GM19452 (cell line): ENCODE data around the gene TAF6.

ENCODE experiments used
- ATAC-seq: cut with Tn5 transposase; IDR thresholded peaks from one replicate; pipeline ENCODE4 v1.9.1; 2021; ENCODE audit not compliant: unreplicated experiment

Gene TAF6

DNA sequence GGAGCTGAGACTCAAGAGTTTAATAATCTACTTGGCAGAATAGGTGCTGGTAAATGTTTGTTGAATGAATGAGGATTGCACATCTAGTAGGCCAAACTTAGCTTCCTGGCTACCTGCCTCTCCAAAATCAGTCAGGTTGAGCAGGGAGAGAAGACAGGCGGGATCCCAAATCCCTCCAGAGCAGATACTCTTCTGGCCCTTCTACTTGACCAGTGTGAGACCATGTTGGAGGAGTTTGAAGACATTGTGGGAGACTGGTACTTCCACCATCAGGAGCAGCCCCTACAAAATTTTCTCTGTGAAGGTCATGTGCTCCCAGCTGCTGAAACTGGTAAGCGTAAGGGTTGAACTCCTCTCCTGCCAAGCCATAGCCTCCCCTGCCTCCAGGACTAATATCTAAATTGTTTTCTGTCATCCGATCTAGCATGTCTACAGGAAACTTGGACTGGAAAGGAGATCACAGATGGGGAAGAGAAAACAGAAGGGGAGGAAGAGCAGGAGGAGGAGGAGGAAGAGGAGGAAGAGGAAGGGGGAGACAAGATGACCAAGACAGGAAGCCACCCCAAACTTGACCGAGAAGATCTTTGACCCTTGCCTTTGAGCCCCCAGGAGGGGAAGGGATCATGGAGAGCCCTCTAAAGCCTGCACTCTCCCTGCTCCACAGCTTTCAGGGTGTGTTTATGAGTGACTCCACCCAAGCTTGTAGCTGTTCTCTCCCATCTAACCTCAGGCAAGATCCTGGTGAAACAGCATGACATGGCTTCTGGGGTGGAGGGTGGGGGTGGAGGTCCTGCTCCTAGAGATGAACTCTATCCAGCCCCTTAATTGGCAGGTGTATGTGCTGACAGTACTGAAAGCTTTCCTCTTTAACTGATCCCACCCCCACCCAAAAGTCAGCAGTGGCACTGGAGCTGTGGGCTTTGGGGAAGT is 5.4 kb upstream of the TAF6 start:
- no peak for ATAC-seq

DNA sequence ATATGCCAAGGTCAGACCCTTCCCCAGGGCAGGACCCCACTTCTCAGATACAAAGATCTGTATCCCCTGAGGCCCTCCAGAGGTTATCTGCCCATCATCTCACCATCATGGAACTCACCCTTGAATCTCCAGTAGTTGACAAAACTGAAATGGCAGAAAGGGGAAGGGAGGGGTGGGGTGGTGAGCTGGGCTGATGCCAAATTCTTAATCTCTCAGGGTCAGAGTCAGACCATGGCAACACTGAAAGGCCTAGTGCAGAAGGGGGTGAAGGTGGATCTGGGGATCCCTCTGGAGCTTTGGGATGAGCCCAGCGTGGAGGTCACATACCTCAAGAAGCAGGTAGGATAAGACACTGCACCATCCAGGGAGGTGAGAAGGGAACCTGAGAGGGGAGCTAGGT is 3.4 kb upstream of the TAF6 start:
- no peak for ATAC-seq

DNA sequence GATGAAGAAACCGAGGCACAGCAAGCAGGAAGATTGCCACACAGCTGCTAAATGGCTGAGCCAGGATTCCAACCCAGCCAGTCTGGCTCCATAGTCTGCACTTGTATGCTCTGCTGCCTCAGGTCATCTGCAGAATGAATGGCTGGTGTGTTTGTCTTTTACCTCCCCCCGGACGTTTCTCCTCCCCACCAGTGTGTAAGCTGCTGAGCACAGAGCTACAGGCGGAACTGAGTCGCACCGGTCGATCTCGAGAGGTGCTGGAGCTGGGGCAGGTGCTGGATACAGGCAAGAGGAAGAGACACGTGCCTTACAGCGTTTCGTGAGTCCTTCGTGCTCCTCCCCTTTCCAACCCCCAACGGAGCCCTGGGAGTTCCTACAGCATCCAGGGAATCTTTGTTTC is 2.9 kb upstream of the TAF6 start:
- ATAC-seq: no peak

DNA sequence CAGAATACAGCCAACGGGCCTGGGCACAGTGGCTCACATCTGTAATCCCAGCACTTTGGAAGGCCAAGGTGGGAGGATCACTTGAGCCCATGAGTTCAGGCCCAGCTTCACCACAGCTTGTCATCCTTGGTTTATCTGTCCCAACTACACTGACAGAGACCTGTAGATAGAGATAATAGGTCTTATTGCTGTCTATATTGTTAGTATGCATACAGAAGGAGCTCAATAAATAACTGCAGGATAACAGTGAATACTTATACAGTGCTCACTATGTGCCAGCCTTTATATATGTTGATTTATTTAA is 1.5 kb upstream of the TAF6 start:
- no peak for ATAC-seq

DNA sequence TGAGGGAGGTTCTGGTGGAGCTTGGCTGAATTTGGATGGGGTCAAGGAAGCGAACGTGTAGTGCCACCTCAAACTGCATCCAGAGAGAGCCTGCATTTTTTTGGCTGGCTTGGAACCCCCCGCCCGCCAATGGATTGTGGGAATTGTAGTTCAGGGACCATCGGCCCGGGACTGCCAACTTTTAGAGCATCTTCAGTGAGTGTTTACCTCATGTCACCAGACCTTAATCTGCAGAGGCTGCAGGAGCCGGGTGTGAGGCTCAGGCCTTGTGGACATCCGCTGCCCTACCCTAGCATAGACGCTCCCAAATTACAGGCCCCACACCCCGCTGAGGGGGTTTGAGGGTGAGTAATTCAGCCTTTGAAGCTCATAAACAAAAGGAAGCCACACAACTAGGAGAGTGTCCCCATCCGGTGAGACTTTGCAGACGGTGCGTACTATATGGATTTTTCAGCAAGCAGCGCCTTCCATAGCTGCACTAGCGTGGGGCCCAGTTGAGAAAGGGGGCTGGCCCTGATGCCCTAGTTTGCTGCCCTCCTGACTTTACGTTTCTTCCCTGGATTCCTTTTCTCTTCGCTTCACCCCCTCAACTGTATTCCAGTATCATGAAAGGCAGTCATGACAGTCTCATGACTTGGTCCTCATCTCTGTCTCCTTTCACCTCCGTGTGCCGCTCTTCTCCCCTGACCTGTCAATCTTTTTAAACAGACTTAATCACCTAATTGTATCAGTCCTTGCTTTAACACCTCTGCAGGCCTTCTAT is 993 bp upstream of the TAF6 start:
- peak; percentile 40 for ATAC-seq

DNA sequence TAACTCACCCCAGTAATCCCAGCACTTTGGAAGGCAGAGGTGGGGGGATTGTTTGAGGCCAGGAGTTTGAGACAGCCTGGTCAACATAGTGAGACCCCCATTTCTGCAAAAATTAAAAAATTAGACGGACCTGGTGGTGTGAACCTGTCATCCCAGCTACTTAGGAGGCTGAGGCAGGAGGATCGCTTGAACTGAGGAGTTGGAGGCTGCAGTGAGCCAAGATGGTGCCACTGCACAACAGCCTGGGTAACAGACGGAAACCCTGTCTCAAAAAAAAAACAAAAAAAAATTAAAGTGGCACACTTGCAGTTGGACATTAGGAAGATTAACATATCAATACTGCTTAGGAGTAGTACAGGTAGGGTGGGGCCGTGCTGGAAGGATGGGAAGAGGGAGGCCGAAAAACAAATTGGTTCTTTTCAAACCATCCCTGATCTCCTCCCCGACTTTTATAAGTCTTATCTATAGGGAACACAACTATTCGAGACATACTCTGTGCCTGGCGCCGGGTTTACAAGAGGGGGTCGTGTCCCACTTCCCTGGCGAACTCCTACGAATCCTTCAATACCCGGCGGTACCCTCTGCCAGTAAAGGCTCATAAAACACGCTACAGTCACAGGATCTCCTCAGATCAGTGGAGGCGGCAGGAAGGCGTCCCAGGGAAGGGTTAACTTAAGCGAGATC is 628 bp downstream of the TAF6 start:
- no peak for ATAC-seq

DNA sequence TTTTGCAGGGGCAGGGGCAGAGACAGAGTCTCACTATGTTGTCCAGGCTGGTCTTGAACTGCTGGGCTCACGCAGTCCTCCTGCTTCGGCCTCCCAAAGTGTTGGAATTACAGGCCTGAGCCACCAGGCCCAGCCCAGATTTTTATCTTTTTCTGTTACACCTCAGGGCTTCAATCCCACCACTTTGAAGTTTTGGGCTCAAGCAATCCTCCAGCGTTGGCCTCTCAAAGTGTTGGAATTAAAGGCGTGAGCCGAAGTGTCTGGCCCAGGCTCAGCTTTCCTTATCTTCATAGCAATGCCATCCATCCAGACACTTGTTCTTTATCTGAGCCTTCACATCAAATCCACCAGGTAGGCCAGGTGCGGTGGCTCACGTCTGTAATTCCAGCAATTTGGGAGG is 4.1 kb downstream of the TAF6 start:
- ATAC-seq: no peak

DNA sequence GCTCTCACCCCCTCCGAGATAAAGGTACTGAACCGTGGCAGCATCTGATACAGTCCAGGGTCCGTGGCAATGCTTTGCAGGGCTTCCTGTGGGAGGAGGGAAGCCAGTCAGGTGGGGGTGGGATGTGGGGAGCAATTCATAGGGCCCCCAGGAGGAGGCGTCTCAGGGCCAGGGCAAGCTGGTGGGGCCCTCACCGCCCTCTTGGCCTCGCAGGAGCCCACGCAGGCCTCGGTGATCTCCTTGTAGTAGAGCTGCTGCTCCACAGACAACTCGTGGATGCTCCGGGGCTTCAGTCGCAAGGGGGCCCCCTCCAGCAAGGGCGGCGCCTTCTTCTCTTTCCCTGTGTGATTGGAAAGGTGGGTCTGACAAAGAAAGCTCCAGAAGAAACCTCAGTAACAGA is 7.2 kb downstream of the TAF6 start:
- no peak for ATAC-seq

DNA sequence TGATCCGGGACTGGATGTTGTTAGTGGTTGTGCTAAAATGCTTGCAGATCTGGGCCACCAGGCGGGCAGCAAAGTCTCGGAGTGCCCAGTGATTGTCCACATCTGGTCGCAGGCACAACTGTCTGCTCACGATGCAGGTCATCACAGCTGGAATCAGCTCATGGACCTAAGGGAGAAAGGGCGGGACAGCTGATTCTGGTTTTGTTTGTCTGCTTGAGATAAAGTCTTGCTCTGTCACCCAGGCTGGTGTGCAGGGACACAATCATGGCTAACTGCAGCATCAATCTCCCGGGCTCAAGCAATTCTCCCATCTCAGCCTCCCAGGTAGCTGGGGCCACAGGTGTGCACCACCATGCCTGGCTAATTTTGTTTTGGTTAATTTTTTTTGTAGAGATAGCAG is 8.0 kb downstream of the TAF6 start:
- ATAC-seq: no peak

DNA sequence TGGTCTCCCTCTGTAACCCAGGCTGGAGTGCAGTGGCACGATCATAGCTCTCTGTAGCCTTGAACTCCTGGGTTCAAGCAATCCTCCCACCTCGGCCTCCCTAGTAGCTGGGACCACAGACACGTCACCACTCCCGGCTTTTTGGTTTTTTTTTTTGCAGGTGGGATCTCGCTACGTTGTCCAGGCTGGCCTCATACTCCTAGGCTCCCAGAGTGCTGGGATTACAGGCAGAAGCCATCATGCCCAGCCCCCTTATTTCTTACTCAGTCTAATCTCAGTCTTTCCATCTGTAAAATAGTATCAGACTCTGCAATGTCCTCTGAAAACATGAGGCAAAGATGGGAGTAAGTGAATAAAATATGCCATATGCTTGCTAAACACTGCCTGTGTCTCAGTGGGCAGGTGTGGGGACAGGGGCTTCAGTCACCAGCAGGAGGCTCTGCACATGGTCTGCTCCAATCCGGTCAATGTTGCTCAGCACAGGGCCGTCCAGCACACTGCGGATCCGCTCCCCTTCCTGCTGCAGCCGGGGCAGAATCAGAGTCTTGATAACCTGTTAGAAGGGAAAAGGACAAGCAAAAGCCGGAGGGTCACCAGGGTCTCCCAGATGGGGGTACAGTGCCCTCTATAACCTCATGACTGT is 9.5 kb downstream of the TAF6 start:
- ATAC-seq: no peak

DNA sequence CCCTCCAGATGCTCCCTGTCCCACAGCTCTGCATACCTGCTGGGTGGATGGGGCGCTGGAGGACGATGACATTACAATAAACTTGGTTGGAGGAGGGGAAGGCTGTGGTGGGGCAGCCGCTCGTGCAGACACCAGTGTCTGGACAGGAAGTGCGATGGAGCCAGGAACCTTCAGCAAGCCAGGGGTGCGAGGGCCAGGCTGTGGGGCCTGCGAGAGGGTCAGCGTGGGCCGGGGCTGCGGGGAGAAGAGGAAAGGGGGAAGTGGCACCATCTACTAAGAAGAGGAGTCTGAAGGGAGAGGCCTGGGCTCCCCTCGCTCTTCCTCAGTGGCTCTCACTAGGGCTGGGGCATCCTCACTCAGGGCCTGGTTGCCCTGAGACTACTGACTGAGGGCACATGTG is 11.3 kb downstream of the TAF6 start:
- ATAC-seq: no peak

DNA sequence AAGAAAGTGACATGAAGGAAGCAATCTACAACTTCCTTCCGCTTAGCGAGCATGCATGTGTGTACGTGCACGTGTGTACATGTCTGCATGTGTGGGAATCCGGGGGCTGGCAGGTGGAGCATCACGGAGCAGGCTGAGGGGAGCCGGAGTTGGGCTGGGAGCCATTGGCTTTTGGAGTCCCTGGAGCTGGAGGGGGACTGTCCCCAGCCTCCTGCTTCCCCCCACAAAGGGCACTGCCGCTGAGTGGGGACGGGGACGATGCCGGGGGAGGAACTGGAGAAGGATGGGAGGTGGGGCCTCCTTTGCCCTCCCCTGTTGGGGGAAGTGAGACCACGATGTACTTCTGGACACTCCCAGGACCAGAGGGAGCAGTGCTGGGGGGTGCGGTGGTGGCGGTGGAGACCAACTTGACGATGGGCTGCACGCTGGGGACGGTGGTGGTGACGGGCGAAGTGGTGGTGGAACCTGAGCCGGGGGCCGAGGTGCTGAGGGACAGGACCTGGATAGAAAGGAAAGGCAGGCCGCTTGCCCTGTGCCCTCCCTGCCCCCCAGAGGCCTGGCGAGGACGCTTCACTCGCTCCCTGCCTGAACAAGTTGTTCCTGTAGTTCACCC is 11.9 kb downstream of the TAF6 start:
- ATAC-seq: no peak

DNA sequence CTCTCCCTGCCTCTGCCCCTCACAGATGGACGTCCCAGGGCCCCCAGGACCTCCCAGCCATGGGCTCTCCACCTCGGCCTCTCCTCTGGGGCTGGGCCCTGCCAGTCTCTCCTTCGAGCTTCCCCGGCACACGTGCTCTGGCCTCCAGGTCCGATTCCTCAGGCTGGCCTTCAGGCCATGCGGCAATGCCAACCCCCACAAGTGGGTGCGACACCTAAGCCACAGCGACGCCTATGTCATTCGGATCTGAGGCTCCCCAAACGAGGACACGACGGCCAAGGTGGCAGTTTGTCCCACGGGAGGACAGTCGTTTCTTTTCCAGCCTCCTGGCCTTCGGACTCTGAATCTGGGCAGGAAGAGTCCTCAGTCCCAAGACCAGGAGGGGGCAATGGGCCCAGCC is 12.5 kb downstream of the TAF6 start:
- ATAC-seq: no peak

DNA sequence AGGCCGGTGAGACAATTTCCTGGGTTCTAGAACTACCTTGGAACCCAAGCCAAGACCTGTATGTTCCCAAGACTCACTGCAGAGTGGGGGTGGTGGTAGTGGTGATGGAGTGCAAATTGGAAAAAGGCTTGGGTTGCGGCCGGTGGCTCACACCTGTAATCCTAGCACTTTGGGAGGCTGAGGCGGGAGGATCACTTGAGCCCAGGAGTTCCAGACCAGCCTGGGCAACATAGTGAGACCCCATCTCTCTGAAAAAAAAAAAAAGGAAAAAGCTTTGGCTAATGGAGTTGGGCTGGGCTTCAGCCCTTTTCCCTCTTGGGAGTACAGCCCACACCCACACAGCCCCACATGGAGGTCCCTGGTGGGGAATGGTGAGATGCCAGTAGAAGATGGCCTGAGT is 13.6 kb downstream of the TAF6 start:
- ATAC-seq: no peak

DNA sequence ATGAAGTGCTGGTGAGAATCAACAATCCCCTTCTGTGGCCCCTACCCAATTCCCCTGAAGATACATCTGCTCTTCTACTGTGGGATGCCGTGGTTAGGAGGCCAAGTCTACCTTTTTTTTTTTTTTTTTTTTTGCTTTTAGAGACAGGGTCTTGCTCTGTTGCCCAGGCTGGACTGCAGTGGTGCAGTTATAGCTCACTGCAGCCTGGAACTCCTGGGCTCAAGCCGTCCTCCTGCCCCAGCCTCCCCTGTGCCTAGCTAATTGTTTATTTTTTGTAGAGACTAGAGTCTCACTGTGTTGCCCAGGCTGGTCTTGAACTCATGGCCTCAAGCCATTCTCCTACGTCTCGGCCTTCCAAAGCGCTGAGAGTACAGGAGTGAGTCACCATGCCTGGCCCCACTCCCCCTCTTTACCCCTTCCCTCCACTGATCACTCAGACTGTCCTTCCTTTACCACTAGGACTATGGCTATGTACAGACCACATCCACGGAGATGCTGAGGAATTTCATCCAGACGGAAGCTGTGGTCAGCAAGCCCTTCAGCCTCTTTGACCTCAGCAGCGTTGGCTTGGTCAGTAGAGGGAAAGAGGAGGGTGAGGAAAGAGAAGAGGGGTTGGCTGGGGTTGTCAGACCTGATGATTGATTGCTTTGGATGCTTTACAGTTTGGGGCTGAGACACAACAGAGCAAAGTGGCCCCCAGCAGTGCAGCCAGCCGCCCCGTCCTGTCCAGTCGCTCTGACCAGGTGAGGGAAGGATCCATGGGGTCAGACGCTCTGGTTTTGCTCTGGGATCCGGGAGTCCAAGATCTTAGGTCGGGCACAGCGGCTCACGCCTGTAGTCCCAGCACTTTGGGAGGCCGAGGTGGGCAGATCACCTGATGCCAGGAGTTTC is 16.0 kb downstream of the TAF6 start:
- ATAC-seq: no peak

DNA sequence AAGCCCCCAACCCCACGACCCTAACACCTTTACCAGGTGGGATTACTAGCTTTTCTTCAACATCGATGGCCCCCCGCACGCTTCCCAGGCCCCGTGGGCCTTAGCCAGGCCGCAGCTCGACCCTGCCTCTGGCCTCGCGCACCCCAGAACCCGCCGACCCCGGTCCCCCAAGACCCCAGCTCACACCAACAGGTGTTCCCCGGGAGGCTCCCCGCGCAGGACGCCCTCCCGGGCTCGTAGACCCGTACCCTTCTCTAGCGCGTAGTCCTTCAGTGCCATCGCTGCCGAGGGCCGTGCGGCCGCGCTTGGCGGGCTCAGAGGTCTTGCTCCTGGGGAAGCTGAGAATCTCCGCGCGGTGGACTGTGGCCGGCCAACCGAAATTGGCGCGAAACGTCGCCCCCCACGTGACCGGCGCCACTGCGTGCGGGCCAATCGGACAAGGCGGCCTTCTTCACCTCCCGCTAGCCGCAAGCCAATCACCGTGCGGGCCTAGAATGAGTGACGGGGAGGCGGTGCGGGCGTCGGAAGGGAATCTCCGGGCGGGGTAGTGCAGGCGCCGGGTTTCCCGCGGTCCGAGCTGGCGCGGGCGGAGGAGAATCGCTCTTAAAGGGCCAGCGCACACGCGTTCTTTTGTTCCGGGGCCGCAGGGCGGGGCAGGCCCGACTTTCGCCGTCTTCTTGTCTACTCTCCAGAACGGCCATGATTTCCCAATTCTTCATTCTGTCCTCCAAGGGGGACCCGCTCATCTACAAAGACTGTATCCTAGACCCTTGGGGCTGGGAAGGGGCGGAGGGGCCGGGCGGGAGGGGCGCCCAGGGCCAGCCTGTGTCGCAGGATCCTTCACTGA is 17.9 kb downstream of the TAF6 start, which contains the start of the genes AP4M1 and MCM7:
TSS of gene AP4M1 (plus strand) at position 628 of the 847 bp plus-strand sequence. CDS start at position 700, 72 bp downstream.
TSS of gene MCM7 (minus strand) at position 382 of the 847 bp plus-strand sequence. CDS start at position 279, 103 bp downstream.
- peak; percentile 72 for ATAC-seq

DNA sequence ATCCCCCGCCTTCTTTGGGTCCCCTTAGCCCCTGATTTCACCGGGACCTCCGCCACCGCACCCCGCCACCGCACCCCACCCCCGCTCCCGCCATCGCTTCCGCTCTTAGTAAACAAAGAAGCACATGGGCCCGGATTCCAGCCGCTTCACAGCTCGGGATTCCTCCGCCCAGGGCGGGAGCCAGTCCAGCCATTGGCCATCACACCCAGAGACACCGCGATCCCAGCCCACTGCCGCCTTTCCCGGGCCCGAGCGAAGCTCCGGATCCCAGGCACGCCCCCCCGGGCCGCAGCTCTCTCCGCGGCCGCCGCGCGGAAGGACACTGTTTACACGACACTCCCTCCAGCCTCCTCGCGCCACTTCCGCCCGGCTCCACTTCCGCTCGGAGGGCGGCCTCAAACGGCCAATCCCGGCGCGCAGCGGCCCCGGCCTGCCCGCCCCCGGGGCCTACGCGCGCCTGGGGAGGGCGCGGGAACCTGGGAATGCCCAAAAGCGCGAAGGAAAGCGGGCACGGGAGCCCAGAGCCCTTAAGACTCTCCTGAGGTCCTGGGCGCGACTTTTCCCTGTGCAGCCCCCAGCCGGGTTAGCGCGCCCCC is 18.6 kb downstream of the TAF6 start:
- ATAC-seq: peak; percentile 64

DNA sequence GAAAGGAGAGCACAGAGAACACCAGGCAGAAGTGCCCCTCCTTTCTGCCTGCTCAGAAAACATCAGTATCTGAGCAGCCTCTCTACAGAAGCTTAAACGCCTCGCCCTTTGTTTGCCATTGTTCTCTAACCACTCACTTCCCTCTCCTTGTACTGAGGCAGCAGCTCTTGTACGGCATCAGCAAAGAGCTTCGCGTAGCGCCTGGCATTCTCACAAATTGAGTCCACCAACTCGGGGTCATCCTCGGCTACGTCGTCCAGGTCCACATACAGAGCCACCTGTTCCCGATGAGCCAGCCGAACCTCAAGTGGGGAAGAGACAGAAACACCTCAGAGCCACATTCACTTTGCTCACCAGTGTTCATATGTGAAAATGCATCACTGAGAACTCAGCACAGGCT is 19.7 kb downstream of the TAF6 start:
- no peak for ATAC-seq
